Measurements from ENCODE around the gene GNPDA1. TPM values are rescaled to one million over a fixed set of nuclear protein-coding genes. Genes with fewer than 3 reads are reported as not detected.
A peak's percentile ranks its signal among the peaks of the same experiment; 100 is the strongest.

The GNPDA1 gene
- 100 to 1,000 TPM in 1 of 4 donors, 10 to 100 TPM in 3; 20.6 to 123 (median 31.0) TPM for polyA plus RNA-seq
- long read RNA-seq, donor 1, transcript GNPDA1-201 (7 exons, 2,273 nt): major isoform, 76 of 127 reads
- long read RNA-seq, donor 1, transcript GNPDA1-210 (6 exons, 2,980 nt): minor isoform, 39 of 127 reads
- long read RNA-seq, donor 1, transcript GNPDA1-202 (8 exons, 2,319 nt): minor isoform, 5 of 127 reads
- long read RNA-seq, donor 1, partial matches to known transcripts: 0 of 127 reads
- long read RNA-seq, donor 1, other reads (novel, unspliced or antisense): 5 of 127 reads
- long read RNA-seq, donor 2, transcript GNPDA1-202 (8 exons, 2,319 nt): minor isoform, 5 of 30 reads
- long read RNA-seq, donor 2, transcript GNPDA1-210 (6 exons, 2,980 nt): minor isoform, 8 of 30 reads
- long read RNA-seq, donor 2, transcript GNPDA1-201 (7 exons, 2,273 nt): major isoform, 16 of 30 reads
- long read RNA-seq, donor 2, partial matches to known transcripts: 0 of 30 reads
- long read RNA-seq, donor 2, other reads (novel, unspliced or antisense): 0 of 30 reads
- long read RNA-seq, donor 3, transcript GNPDA1-210 (6 exons, 2,980 nt): minor isoform, 9 of 29 reads
- long read RNA-seq, donor 3, transcript GNPDA1-201 (7 exons, 2,273 nt): major isoform, 19 of 29 reads
- long read RNA-seq, donor 3, partial matches to known transcripts: 0 of 29 reads
- long read RNA-seq, donor 3, other reads (novel, unspliced or antisense): 0 of 29 reads
- long read RNA-seq, donor 4, partial matches to known transcripts: 0 of 1 reads
- long read RNA-seq, donor 4, other reads (novel, unspliced or antisense): 0 of 1 reads
- long read RNA-seq, donor 5, transcript GNPDA1-201 (7 exons, 2,273 nt): major isoform, 6 of 8 reads
- long read RNA-seq, donor 5, partial matches to known transcripts: 0 of 8 reads
- long read RNA-seq, donor 5, other reads (novel, unspliced or antisense): 0 of 8 reads
- long read RNA-seq, donor 6, transcript GNPDA1-210 (6 exons, 2,980 nt): minor isoform, 8 of 47 reads
- long read RNA-seq, donor 6, transcript GNPDA1-201 (7 exons, 2,273 nt): major isoform, 35 of 47 reads
- long read RNA-seq, donor 6, partial matches to known transcripts: 0 of 47 reads
- long read RNA-seq, donor 6, other reads (novel, unspliced or antisense): 0 of 47 reads
- long read RNA-seq, donor 7, transcript GNPDA1-201 (7 exons, 2,273 nt): major isoform, 11 of 19 reads
- long read RNA-seq, donor 7, transcript GNPDA1-210 (6 exons, 2,980 nt): minor isoform, 8 of 19 reads
- long read RNA-seq, donor 7, partial matches to known transcripts: 0 of 19 reads
- long read RNA-seq, donor 7, other reads (novel, unspliced or antisense): 0 of 19 reads
- long read RNA-seq, donor 8, partial matches to known transcripts: 0 of 1 reads
- long read RNA-seq, donor 8, other reads (novel, unspliced or antisense): 0 of 1 reads
- long read RNA-seq, donor 9, transcript GNPDA1-201 (7 exons, 2,273 nt): major isoform, 5 of 10 reads
- long read RNA-seq, donor 9, partial matches to known transcripts: 0 of 10 reads
- long read RNA-seq, donor 9, other reads (novel, unspliced or antisense): 0 of 10 reads
- long read RNA-seq, donor 10, transcript GNPDA1-210 (6 exons, 2,980 nt): minor isoform, 8 of 19 reads
- long read RNA-seq, donor 10, transcript GNPDA1-201 (7 exons, 2,273 nt): major isoform, 9 of 19 reads
- long read RNA-seq, donor 10, partial matches to known transcripts: 0 of 19 reads
- long read RNA-seq, donor 10, other reads (novel, unspliced or antisense): 0 of 19 reads

DNA sequence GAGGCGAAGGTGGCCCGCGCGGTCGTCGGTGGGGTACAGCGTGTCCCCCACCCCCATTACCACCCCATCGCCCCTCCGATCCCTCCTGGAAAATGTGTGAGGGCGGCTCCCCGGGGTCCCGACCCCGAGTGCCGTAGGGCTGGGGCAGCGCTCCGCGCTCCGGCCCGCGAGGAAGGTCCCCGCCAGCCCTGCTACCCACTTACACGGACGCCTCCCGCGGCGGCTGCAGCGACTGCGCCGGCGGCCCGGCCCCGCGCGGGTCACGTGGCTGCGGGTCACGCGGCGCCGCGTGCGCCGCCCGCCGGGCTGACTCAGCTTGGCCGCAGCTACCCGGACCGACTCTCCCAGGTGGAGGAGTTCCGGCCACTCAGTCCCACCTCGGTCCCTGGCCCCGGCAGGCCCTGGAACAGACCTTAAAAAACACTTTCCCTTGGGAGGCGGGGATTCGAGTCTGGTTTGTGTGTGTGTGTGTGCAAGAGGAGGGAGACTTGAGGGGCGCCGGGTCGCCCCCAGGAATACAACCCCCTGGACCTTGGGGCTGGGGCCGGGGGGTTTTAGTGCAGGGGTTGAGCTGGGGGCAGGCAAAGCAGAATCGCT lies at the start of gene GNPDA1:
Gene GNPDA1, minus strand, starts transcription at position 236 of the 597 bp plus-strand sequence. CDS start 992 bp downstream, outside the sequence.
- DNase-seq: peak; percentile 79 to 91
- peaks cover 7 to 23% (median 22%) of the 10 kb centered on the region in 3 donors for H3K4me1 ChIP-seq (ENCODE audit: control insufficient read depth in 3 of 3, insufficient read depth in 2 of 3, low read depth in 1 of 3, low read length in 2 of 3)
- H3K4me3 ChIP-seq (ENCODE audit: low read depth in 1 of 3, low read length in 3 of 3): peak within 1 kb of the TSS; percentile 33 to 78 (median 76)
- peaks cover 0 to 28% (median 0%) of the 10 kb centered on the region in 3 donors for H3K36me3 ChIP-seq (ENCODE audit: control insufficient read depth in 3 of 3, insufficient read depth in 2 of 3, low read depth in 1 of 3, low read length in 3 of 3)
- H3K27me3 ChIP-seq (ENCODE audit: control insufficient read depth in 3 of 3, insufficient read depth in 3 of 3, low read length in 3 of 3): no peaks in the 10 kb centered on the region
- 1% methylated on average over 30 to 58 of the region's 58 CpGs for WGBS, 3 donors
- H3K27ac ChIP-seq (ENCODE audit: low read depth in 1 of 3, low read length in 2 of 3): peak within 1 kb of the TSS; percentile 88 to 90 (median 88)
- no peaks in the 10 kb centered on the region for H3K9me3 ChIP-seq (ENCODE audit: control insufficient read depth in 2 of 2, insufficient read depth in 1 of 2, low read depth in 1 of 2, low read length in 1 of 2)
- no peak for FAIRE-seq

DNA sequence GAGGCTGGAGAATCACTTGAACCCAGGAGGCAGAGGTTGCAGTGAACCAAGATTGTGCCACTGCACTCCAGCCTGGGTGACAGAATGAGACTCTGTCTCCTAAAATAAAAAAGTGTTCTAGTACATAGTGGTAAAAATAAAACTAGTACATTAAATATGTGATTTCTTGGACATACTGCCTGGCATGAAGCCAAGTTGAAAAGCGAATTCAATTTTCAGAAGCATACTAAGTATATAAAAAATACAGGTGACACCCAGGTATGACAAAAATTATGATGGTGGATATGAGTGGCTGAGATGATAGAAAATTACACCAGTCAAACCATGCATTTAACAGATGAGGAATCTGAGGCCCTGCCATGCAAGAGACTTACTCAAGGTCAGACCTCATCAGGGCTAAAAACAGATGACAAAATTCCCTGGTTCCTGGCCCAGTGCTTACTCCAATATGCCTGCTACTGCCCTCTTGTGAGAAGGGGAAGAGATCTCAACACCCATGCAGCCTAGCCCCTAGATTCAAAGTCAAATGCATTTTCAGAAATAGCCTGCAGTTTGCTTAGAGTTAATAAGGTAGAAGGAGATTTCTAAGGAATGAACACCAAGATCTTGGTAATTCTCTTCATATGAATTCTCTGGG lies 46.6 kb upstream of the GNPDA1 start:
- Histone ChIP-seq H3K9me3 (ENCODE audit: control insufficient read depth in 2 of 2, insufficient read depth in 1 of 2, low read depth in 1 of 2, low read length in 1 of 2) (no peaks in the 10 kb centered on the region), H3K4me1 (ENCODE audit: control insufficient read depth in 3 of 3, insufficient read depth in 2 of 3, low read depth in 1 of 3, low read length in 2 of 3) (peaks cover 0 to 10% (median 3%) of the 10 kb centered on the region in 3 donors)
- 85 to 89% (median 86%) methylated on average over 1 of the region's 1 CpG for WGBS, 3 donors

DNA sequence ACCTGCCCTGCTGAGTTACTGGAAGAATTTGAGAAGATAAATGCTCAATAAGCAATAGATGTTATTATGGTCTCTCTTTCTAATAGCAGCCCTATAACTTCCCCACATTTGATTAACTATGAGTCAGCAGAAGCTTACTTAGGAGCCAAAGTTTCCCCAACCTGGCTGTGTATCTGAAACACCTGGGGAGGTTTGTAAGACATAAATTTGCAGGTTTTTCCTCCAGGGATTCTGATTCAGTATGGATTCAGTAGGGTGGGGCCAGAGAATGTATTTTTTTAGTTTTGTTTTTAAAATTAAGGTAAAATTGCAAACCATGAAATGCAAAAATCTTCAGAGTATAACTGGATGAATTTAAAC lies 44.9 kb upstream of the GNPDA1 start:
- H3K4me3 ChIP-seq (ENCODE audit: low read depth in 1 of 3, low read length in 3 of 3): no peak overlapping the region
- H3K9me3 ChIP-seq (ENCODE audit: control insufficient read depth in 2 of 2, insufficient read depth in 1 of 2, low read depth in 1 of 2, low read length in 1 of 2): no peaks in the 10 kb centered on the region
- no peaks in the 10 kb centered on the region for H3K27me3 ChIP-seq (ENCODE audit: control insufficient read depth in 3 of 3, insufficient read depth in 3 of 3, low read length in 3 of 3)
- H3K27ac ChIP-seq (ENCODE audit: low read depth in 1 of 3, low read length in 2 of 3): no peak overlapping the region
- peaks cover 0 to 3% (median 0%) of the 10 kb centered on the region in 3 donors for H3K4me1 ChIP-seq (ENCODE audit: control insufficient read depth in 3 of 3, insufficient read depth in 2 of 3, low read depth in 1 of 3, low read length in 2 of 3)
- DNase-seq: peak in 1 of 2 donors; percentile 10
- no peak for FAIRE-seq
- no peaks in the 10 kb centered on the region for H3K36me3 ChIP-seq (ENCODE audit: control insufficient read depth in 3 of 3, insufficient read depth in 2 of 3, low read depth in 1 of 3, low read length in 3 of 3)

More for the DNA sequence above, 46.6 kb upstream of the GNPDA1 start:
- Histone ChIP-seq H3K36me3 (ENCODE audit: control insufficient read depth in 3 of 3, insufficient read depth in 2 of 3, low read depth in 1 of 3, low read length in 3 of 3) (no peaks in the 10 kb centered on the region), H3K4me3 (ENCODE audit: low read depth in 1 of 3, low read length in 3 of 3) (no peak overlapping the region), H3K27me3 (ENCODE audit: control insufficient read depth in 3 of 3, insufficient read depth in 3 of 3, low read length in 3 of 3) (no peaks in the 10 kb centered on the region), H3K27ac (ENCODE audit: low read depth in 1 of 3, low read length in 2 of 3) (no peak overlapping the region)
- DNase-seq (no peak), FAIRE-seq (no peak)

DNA sequence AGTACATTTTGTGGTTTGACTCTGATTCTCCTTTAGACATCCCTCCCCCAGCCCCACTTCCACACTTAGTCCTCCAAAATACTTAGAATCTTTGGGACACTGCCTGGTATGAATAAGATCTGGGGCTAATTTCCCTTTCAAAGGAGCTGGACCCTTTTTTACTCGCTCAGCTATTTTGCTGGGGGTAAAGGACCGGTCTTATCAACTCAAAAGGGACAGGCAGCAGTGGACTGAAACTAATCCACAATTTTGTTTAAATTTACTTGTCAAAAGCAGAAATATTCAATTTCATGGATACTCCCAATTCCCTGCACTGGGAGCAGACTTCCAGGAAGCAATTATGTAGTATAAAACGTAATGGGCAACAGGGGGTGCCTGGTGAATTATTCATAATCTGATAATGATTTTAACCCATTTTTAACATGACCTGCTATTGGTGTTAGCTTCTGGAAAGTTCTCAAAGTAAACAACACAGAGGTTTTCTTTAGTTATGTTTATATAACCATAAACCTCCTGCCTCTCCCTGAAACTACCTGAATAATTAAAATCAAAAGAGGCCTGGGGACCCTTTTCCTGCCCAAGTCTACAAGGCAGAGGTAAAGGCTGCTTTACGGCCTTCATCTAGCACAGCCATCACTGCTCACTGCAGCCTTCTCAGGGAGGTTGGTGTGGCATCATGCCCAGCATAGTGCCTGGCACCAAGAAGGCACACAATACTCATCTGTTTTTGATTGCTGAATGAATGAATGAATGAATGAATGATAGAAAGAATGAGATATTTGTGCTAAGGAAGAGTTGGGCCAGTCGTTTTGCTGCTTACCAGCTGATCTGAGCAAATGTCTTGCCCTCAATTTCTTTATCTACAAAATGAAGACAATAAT lies 44.2 kb upstream of the GNPDA1 start:
- Histone ChIP-seq H3K27me3 (ENCODE audit: control insufficient read depth in 3 of 3, insufficient read depth in 3 of 3, low read length in 3 of 3) (no peaks in the 10 kb centered on the region), H3K9me3 (ENCODE audit: control insufficient read depth in 2 of 2, insufficient read depth in 1 of 2, low read depth in 1 of 2, low read length in 1 of 2) (no peaks in the 10 kb centered on the region), H3K4me1 (ENCODE audit: control insufficient read depth in 3 of 3, insufficient read depth in 2 of 3, low read depth in 1 of 3, low read length in 2 of 3) (no peaks in the 10 kb centered on the region), H3K36me3 (ENCODE audit: control insufficient read depth in 3 of 3, insufficient read depth in 2 of 3, low read depth in 1 of 3, low read length in 3 of 3) (no peaks in the 10 kb centered on the region), H3K4me3 (ENCODE audit: low read depth in 1 of 3, low read length in 3 of 3) (no peak overlapping the region), H3K27ac (ENCODE audit: low read depth in 1 of 3, low read length in 2 of 3) (no peak overlapping the region)
- WGBS, 3 donors: 50 to 60% (median 59%) methylated on average over 5 of the region's 5 CpGs
- FAIRE-seq (no peak), DNase-seq (no peak)

DNA sequence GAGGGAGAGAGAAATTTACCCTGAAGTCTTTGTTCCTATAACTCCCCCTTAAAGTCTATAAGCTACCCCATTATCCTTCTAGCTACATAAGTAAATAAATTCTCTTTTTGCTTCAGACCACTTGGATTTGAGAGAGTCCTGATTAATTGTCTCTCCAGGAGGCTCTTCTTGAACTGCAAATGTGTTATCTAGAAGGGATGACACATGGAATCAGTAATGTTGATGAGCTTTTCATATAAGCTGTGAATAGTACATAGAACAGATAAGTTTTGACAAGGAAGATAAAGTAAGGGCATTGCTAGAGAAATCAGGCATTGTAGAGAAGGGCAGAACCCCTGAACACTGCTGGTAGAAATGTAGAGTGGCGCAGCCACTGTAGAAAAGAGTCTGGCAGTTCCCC lies 42.5 kb upstream of the GNPDA1 start:
- H3K4me3 ChIP-seq (ENCODE audit: low read depth in 1 of 3, low read length in 3 of 3): no peak overlapping the region
- no peak for DNase-seq
- H3K27ac ChIP-seq (ENCODE audit: low read depth in 1 of 3, low read length in 2 of 3): no peak overlapping the region
- no peaks in the 10 kb centered on the region for H3K9me3 ChIP-seq (ENCODE audit: control insufficient read depth in 2 of 2, insufficient read depth in 1 of 2, low read depth in 1 of 2, low read length in 1 of 2)
- H3K36me3 ChIP-seq (ENCODE audit: control insufficient read depth in 3 of 3, insufficient read depth in 2 of 3, low read depth in 1 of 3, low read length in 3 of 3): no peaks in the 10 kb centered on the region
- no peaks in the 10 kb centered on the region for H3K27me3 ChIP-seq (ENCODE audit: control insufficient read depth in 3 of 3, insufficient read depth in 3 of 3, low read length in 3 of 3)
- H3K4me1 ChIP-seq (ENCODE audit: control insufficient read depth in 3 of 3, insufficient read depth in 2 of 3, low read depth in 1 of 3, low read length in 2 of 3): no peaks in the 10 kb centered on the region
- FAIRE-seq: no peak
- WGBS, 3 donors: 100% methylated on average over 1 of the region's 1 CpG

DNA sequence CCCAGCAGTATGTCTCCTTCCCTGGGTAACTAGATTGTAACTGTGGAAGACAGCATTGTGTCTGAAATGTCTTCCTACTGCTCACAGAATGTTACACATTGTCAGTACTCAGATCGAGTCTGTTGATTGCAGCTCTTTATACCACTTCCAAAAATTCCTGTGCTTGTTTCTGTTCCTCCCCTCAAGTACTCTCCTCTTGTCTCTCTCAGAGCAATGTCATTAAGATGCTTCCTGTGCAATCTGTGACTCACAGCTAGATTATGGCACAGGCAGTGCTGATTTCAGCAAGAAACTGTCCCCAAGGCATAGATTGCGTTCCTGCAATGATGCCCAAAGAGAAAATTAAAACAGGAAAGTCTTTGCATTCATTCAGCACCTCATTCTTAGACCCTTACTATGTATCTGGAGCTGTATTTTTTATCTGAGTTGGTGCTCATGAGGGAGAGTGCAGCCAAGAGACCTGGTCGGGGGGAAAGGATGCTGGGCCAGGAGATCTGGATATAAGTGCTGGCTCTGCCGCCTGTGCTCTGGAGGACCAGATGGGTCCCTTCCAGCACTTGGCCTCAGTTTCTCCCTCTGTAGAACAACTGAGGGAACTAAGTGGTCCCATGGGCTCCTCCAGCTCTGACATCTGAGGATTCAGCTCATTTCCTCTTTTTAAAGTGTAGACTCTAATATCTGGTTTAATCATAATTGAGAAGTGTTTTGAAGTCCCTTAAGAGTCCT lies 40.8 kb upstream of the GNPDA1 start:
- no peaks in the 10 kb centered on the region for H3K36me3 ChIP-seq (ENCODE audit: control insufficient read depth in 3 of 3, insufficient read depth in 2 of 3, low read depth in 1 of 3, low read length in 3 of 3)
- 47 to 69% (median 61%) methylated on average over 4 of the region's 4 CpGs for WGBS, 3 donors
- no peak overlapping the region for H3K4me3 ChIP-seq (ENCODE audit: low read depth in 1 of 3, low read length in 3 of 3)
- H3K4me1 ChIP-seq (ENCODE audit: control insufficient read depth in 3 of 3, insufficient read depth in 2 of 3, low read depth in 1 of 3, low read length in 2 of 3): no peaks in the 10 kb centered on the region
- DNase-seq (peak in 1 of 2 donors; percentile 17), FAIRE-seq (no peak)
- no peaks in the 10 kb centered on the region for H3K9me3 ChIP-seq (ENCODE audit: control insufficient read depth in 2 of 2, insufficient read depth in 1 of 2, low read depth in 1 of 2, low read length in 1 of 2)
- no peak overlapping the region for H3K27ac ChIP-seq (ENCODE audit: low read depth in 1 of 3, low read length in 2 of 3)
- H3K27me3 ChIP-seq (ENCODE audit: control insufficient read depth in 3 of 3, insufficient read depth in 3 of 3, low read length in 3 of 3): no peaks in the 10 kb centered on the region

All from small intestine (tissue), 16 donors.